ENCODE measurements around the gene GAPDHS.

DNA sequence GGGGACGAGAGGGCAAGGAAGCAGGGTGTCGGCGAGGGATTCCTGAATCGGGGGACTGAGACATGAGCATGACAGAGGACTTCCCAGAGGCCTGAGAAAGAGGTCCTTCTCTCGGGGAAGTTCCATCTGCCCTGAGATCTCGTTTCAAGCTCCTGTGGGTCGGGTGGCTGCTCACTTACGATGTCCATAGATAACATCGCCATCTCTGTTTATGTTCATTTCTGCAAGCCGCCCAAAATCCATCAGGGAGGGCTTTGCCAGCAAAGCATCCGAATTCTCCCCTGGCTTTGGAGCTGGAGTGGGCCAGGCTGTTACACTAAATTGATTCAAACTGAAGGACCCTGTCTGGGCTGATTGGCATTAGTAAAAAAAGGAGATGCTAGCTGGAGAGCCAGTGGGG lies 25.7 kb upstream of the GAPDHS start:
- TF ChIP-seq TAF1 (IDR thresholded peaks at IDR 0.05; ENCODE audit: borderline replicate concordance, low read depth, low read length), result no peak
- no peak for TF ChIP-seq POLR2A (IDR thresholded peaks at IDR 0.05; ENCODE audit: low read depth, low read length)
- no peak for TF ChIP-seq POLR2AphosphoS5 (IDR thresholded peaks at IDR 0.05; ENCODE audit: low read depth, low read length)

Measured in GM12892 (cell line).